ENCODE results near the gene KIF6.
A peak's percentile ranks its signal among the peaks of the same experiment; 100 is the strongest.

KIF6 gene

GRCh38 chr6:39546731-39547130, 178.5 kb downstream of the KIF6 start:
- no peaks in the 10 kb centered on the region for H3K4me1 Mint-ChIP-seq (ENCODE audit: low read depth)
- H3K36me3 Mint-ChIP-seq (ENCODE audit: low read depth), result no peaks in the 10 kb centered on the region
- H3K4me3 Mint-ChIP-seq, result no peak overlapping the region
- H3K27me3 Mint-ChIP-seq (ENCODE audit: low read depth), result peaks cover 23% of the 10 kb centered on the region
- H3K27ac Mint-ChIP-seq, result no peak overlapping the region
- no peaks in the 10 kb centered on the region for H3K9me3 Mint-ChIP-seq

GRCh38 chr6:39543950-39544349, 181.3 kb downstream of the KIF6 start:
- H3K9me3 Mint-ChIP-seq, result no peaks in the 10 kb centered on the region
- no peaks in the 10 kb centered on the region for H3K36me3 Mint-ChIP-seq (ENCODE audit: low read depth)
- no peak overlapping the region for H3K27ac Mint-ChIP-seq
- H3K4me3 Mint-ChIP-seq, result no peak overlapping the region
- no peaks in the 10 kb centered on the region for H3K4me1 Mint-ChIP-seq (ENCODE audit: low read depth)
- H3K27me3 Mint-ChIP-seq (ENCODE audit: low read depth), result peaks cover 17% of the 10 kb centered on the region

- no peaks in the 10 kb centered on the region for H3K9me3 Mint-ChIP-seq
- H3K36me3 Mint-ChIP-seq (ENCODE audit: low read depth), result no peaks in the 10 kb centered on the region
- H3K4me1 Mint-ChIP-seq (ENCODE audit: low read depth), result no peaks in the 10 kb centered on the region
- no peak overlapping the region for H3K27ac Mint-ChIP-seq
- peaks cover 17% of the 10 kb centered on the region for H3K27me3 Mint-ChIP-seq (ENCODE audit: low read depth)
- no peak overlapping the region for H3K4me3 Mint-ChIP-seq
Measured at GRCh38 chr6:39543095-39543494, 182.1 kb downstream of the KIF6 start.

- no peak overlapping the region for H3K27ac Mint-ChIP-seq
- H3K9me3 Mint-ChIP-seq, result no peaks in the 10 kb centered on the region
- no peaks in the 10 kb centered on the region for H3K4me1 Mint-ChIP-seq (ENCODE audit: low read depth)
- no peaks in the 10 kb centered on the region for H3K36me3 Mint-ChIP-seq (ENCODE audit: low read depth)
- H3K27me3 Mint-ChIP-seq (ENCODE audit: low read depth), result peaks cover 11% of the 10 kb centered on the region
- H3K4me3 Mint-ChIP-seq, result no peak overlapping the region
Measured at GRCh38 chr6:39540454-39540853, 184.8 kb downstream of the KIF6 start.

GRCh38 chr6:39530201-39530759, 194.9 kb downstream of the KIF6 start:
- H3K36me3 Mint-ChIP-seq (ENCODE audit: low read depth), result no peaks in the 10 kb centered on the region
- peaks cover 6% of the 10 kb centered on the region for H3K9me3 Mint-ChIP-seq
- no peak overlapping the region for H3K4me3 Mint-ChIP-seq
- peak overlapping the region; percentile 39 for H3K27ac Mint-ChIP-seq
- peaks cover 4% of the 10 kb centered on the region for H3K4me1 Mint-ChIP-seq (ENCODE audit: low read depth)
- H3K27me3 Mint-ChIP-seq (ENCODE audit: low read depth), result peaks cover 19% of the 10 kb centered on the region

- Mint-ChIP-seq H3K9me3 (peaks cover 6% of the 10 kb centered on the region), H3K36me3 (ENCODE audit: low read depth) (no peaks in the 10 kb centered on the region), H3K27ac (no peak overlapping the region), H3K27me3 (ENCODE audit: low read depth) (peaks cover 19% of the 10 kb centered on the region), H3K4me1 (ENCODE audit: low read depth) (peaks cover 4% of the 10 kb centered on the region), H3K4me3 (no peak overlapping the region)
Measured at GRCh38 chr6:39527792-39528564, 197.2 kb downstream of the KIF6 start.

- no peaks in the 10 kb centered on the region for H3K9me3 Mint-ChIP-seq
- no peaks in the 10 kb centered on the region for H3K36me3 Mint-ChIP-seq (ENCODE audit: low read depth)
- H3K27me3 Mint-ChIP-seq (ENCODE audit: low read depth), result peaks cover 14% of the 10 kb centered on the region
- no peak overlapping the region for H3K4me3 Mint-ChIP-seq
- no peaks in the 10 kb centered on the region for H3K4me1 Mint-ChIP-seq (ENCODE audit: low read depth)
- H3K27ac Mint-ChIP-seq, result no peak overlapping the region
Measured at GRCh38 chr6:39524007-39524406, 201.2 kb downstream of the KIF6 start.

GRCh38 chr6:39521958-39522357, 203.2 kb downstream of the KIF6 start:
- Mint-ChIP-seq H3K27me3 (ENCODE audit: low read depth) (peaks cover 8% of the 10 kb centered on the region), H3K9me3 (no peaks in the 10 kb centered on the region), H3K4me3 (no peak overlapping the region), H3K27ac (no peak overlapping the region), H3K36me3 (ENCODE audit: low read depth) (no peaks in the 10 kb centered on the region), H3K4me1 (ENCODE audit: low read depth) (no peaks in the 10 kb centered on the region)

- Mint-ChIP-seq H3K36me3 (ENCODE audit: low read depth) (no peaks in the 10 kb centered on the region), H3K9me3 (no peaks in the 10 kb centered on the region), H3K4me3 (no peak overlapping the region), H3K27ac (no peak overlapping the region), H3K27me3 (ENCODE audit: low read depth) (peaks cover 1% of the 10 kb centered on the region), H3K4me1 (ENCODE audit: low read depth) (no peaks in the 10 kb centered on the region)
Measured at GRCh38 chr6:39520916-39521315, 204.3 kb downstream of the KIF6 start.

- no peaks in the 10 kb centered on the region for H3K9me3 Mint-ChIP-seq
- no peak overlapping the region for H3K27ac Mint-ChIP-seq
- H3K36me3 Mint-ChIP-seq (ENCODE audit: low read depth), result no peaks in the 10 kb centered on the region
- no peak overlapping the region for H3K4me3 Mint-ChIP-seq
- no peaks in the 10 kb centered on the region for H3K27me3 Mint-ChIP-seq (ENCODE audit: low read depth)
- no peaks in the 10 kb centered on the region for H3K4me1 Mint-ChIP-seq (ENCODE audit: low read depth)
Measured at GRCh38 chr6:39520411-39520810, 204.8 kb downstream of the KIF6 start.

- H3K27me3 Mint-ChIP-seq (ENCODE audit: low read depth), result no peaks in the 10 kb centered on the region
- H3K9me3 Mint-ChIP-seq, result no peaks in the 10 kb centered on the region
- no peaks in the 10 kb centered on the region for H3K4me1 Mint-ChIP-seq (ENCODE audit: low read depth)
- H3K36me3 Mint-ChIP-seq (ENCODE audit: low read depth), result no peaks in the 10 kb centered on the region
- no peak overlapping the region for H3K4me3 Mint-ChIP-seq
- H3K27ac Mint-ChIP-seq, result no peak overlapping the region
Measured at GRCh38 chr6:39518221-39518620, 207.0 kb downstream of the KIF6 start.

- Mint-ChIP-seq H3K9me3 (no peaks in the 10 kb centered on the region), H3K27me3 (ENCODE audit: low read depth) (no peaks in the 10 kb centered on the region), H3K36me3 (ENCODE audit: low read depth) (no peaks in the 10 kb centered on the region), H3K4me3 (no peak overlapping the region), H3K4me1 (ENCODE audit: low read depth) (no peaks in the 10 kb centered on the region), H3K27ac (no peak overlapping the region)
Measured at GRCh38 chr6:39517756-39518155, 207.5 kb downstream of the KIF6 start.

- Mint-ChIP-seq H3K4me1 (ENCODE audit: low read depth) (no peaks in the 10 kb centered on the region), H3K36me3 (ENCODE audit: low read depth) (no peaks in the 10 kb centered on the region), H3K27me3 (ENCODE audit: low read depth) (no peaks in the 10 kb centered on the region), H3K9me3 (no peaks in the 10 kb centered on the region), H3K27ac (no peak overlapping the region), H3K4me3 (no peak overlapping the region)
Measured at GRCh38 chr6:39516471-39516870, 208.7 kb downstream of the KIF6 start.

GRCh38 chr6:39515471-39515870, 209.7 kb downstream of the KIF6 start:
- H3K4me3 Mint-ChIP-seq, result no peak overlapping the region
- no peaks in the 10 kb centered on the region for H3K9me3 Mint-ChIP-seq
- H3K36me3 Mint-ChIP-seq (ENCODE audit: low read depth), result no peaks in the 10 kb centered on the region
- no peak overlapping the region for H3K27ac Mint-ChIP-seq
- no peaks in the 10 kb centered on the region for H3K4me1 Mint-ChIP-seq (ENCODE audit: low read depth)
- H3K27me3 Mint-ChIP-seq (ENCODE audit: low read depth), result no peaks in the 10 kb centered on the region

GRCh38 chr6:39515006-39515405, 210.2 kb downstream of the KIF6 start:
- no peaks in the 10 kb centered on the region for H3K4me1 Mint-ChIP-seq (ENCODE audit: low read depth)
- no peak overlapping the region for H3K27ac Mint-ChIP-seq
- no peak overlapping the region for H3K4me3 Mint-ChIP-seq
- H3K9me3 Mint-ChIP-seq, result no peaks in the 10 kb centered on the region
- no peaks in the 10 kb centered on the region for H3K27me3 Mint-ChIP-seq (ENCODE audit: low read depth)
- H3K36me3 Mint-ChIP-seq (ENCODE audit: low read depth), result no peaks in the 10 kb centered on the region
